CD14-positive monocyte (primary cell): ENCODE measurements around the gene SPI1. TPM values are rescaled to one million over a fixed set of nuclear protein-coding genes. Genes with fewer than 3 reads are reported as not detected.

Experiments used
- DNase-seq, 3 donors: peaks; one replicate each; pipeline ENCODE4 v3.0.0-alpha.2; 2011 to 2022
- H2AFZ ChIP-seq: 2 replicates; pipeline ENCODE4 v1.6.0; 2012; ENCODE audit warnings: mild to moderate bottlenecking, low read depth, low read length, inconsistent platforms; ENCODE audit not compliant: insufficient read depth, poor library complexity, severe bottlenecking
- H3K27ac ChIP-seq, 2 donors: 1 replicate in 1 of 2; 2 replicates in 1 of 2; pipeline ENCODE4 v1.5.1; 2012 to 2013; ENCODE audit warnings: low read length in 2 of 2, control low read depth in 1 of 2, inconsistent platforms in 1 of 2, low read depth in 1 of 2, mild to moderate bottlenecking in 1 of 2
- H3K27me3 ChIP-seq, 2 donors: one replicate each; pipeline versions ENCODE4 v1.6.0 to v1.6.1; 2011 to 2013; ENCODE audit warnings: low read length in 2 of 2; ENCODE audit not compliant: control insufficient read depth in 2 of 2, insufficient read depth in 2 of 2
- H3K36me3 ChIP-seq, 2 donors: replicated peaks in 1 of 2; 1 replicate in 1 of 2; 2 replicates in 1 of 2; pipeline versions ENCODE4 v1.5.1 to v1.6.1; 2012 to 2013; ENCODE audit warnings: low read length in 2 of 2, control low read depth in 1 of 2, inconsistent platforms in 1 of 2, mild to moderate bottlenecking in 1 of 2; ENCODE audit not compliant: insufficient read depth in 2 of 2, control insufficient read depth in 1 of 2
- H3K4me1 ChIP-seq, 2 donors: 1 replicate in 1 of 2; 2 replicates in 1 of 2; pipeline versions ENCODE4 v1.5.1 to v1.6.1; 2012 to 2013; ENCODE audit warnings: low read length in 2 of 2, control low read depth in 1 of 2, inconsistent platforms in 1 of 2, mild to moderate bottlenecking in 1 of 2, moderate library complexity in 1 of 2; ENCODE audit not compliant: insufficient read depth in 2 of 2, control insufficient read depth in 1 of 2
- H3K4me2 ChIP-seq: replicated peaks from 2 replicates; pipeline ENCODE3; 2012; ENCODE audit warnings: low read length, moderate library complexity, mild to moderate bottlenecking; ENCODE audit not compliant: poor library complexity, severe bottlenecking; ENCODE audit errors: extremely low read depth
- H3K4me3 ChIP-seq, 3 experiments: fragments of 200-600 bp in 1 of 3; sonication (generic) in 1 of 3; replicated peaks in 1 of 3; 1 replicate in 2 of 3; 2 replicates in 1 of 3; pipeline ENCODE4 v1.5.1; 2011 to 2013; ENCODE audit warnings: low read length in 3 of 3, mild to moderate bottlenecking in 3 of 3, control low read depth in 2 of 3, low read depth in 2 of 3, inconsistent platforms in 1 of 3, moderate library complexity in 1 of 3
- H3K79me2 ChIP-seq: 2 replicates; pipeline ENCODE4 v1.6.0; 2012; ENCODE audit warnings: mild to moderate bottlenecking, control low read depth, inconsistent platforms, low read length, moderate library complexity; ENCODE audit not compliant: insufficient read depth
- H3K9ac ChIP-seq: 2 replicates; pipeline ENCODE4 v1.6.0; 2017; ENCODE audit warnings: low read length, mild to moderate bottlenecking; ENCODE audit not compliant: insufficient read depth, poor library complexity, severe bottlenecking
- H3K9me3 ChIP-seq, 2 donors: replicated peaks in 1 of 2; 1 replicate in 1 of 2; 2 replicates in 1 of 2; pipeline versions ENCODE4 v1.5.1 to v1.6.1; 2012 to 2013; ENCODE audit warnings: low read length in 2 of 2, control low read depth in 1 of 2; ENCODE audit not compliant: control insufficient read depth in 1 of 2, insufficient read depth in 1 of 2
- H4K20me1 ChIP-seq: 2 replicates; pipeline ENCODE4 v1.6.0; 2012; ENCODE audit warnings: mild to moderate bottlenecking, low read length, control low read depth, moderate library complexity; ENCODE audit not compliant: insufficient read depth
- H3K27ac Mint-ChIP-seq, 7 donors: one replicate each; pipeline ENCODE4 v1.8.0; 2020; ENCODE audit warnings: mild to moderate bottlenecking in 7 of 7, mixed read lengths in 7 of 7, moderate library complexity in 6 of 7, inconsistent platforms in 2 of 7
- H3K27me3 Mint-ChIP-seq, 3 donors: one replicate each; pipeline ENCODE4 v1.8.0; 2021 to 2022; ENCODE audit warnings: low read depth in 3 of 3, mild to moderate bottlenecking in 3 of 3, mixed read lengths in 3 of 3, moderate library complexity in 3 of 3, inconsistent platforms in 1 of 3
- H3K36me3 Mint-ChIP-seq, 2 donors: one replicate each; pipeline ENCODE4 v1.8.0; 2020; ENCODE audit warnings: mixed read lengths in 2 of 2, inconsistent platforms in 1 of 2, mild to moderate bottlenecking in 1 of 2
- H3K4me1 Mint-ChIP-seq: one replicate; pipeline ENCODE4 v1.8.0; 2020; ENCODE audit warnings: mild to moderate bottlenecking, mixed read lengths
- H3K4me3 Mint-ChIP-seq, 2 donors: one replicate each; pipeline ENCODE4 v1.8.0; 2020; ENCODE audit warnings: mild to moderate bottlenecking in 2 of 2, mixed read lengths in 2 of 2, moderate library complexity in 1 of 2
- H3K9me3 Mint-ChIP-seq, 7 donors: one replicate each; pipeline ENCODE4 v1.8.0; 2020 to 2022; ENCODE audit warnings: mixed read lengths in 7 of 7, mild to moderate bottlenecking in 6 of 7, moderate library complexity in 6 of 7, inconsistent platforms in 2 of 7
- WGBS: methylation state at CpG from one replicate; pipeline ENCODE4 v1.1.5; 2013; ENCODE audit warnings: missing lambda C conversion rate; ENCODE audit not compliant: insufficient coverage; 5-methylcytosine and 5-hydroxymethylcytosine counted together
- intact Hi-C, 2 donors: fragments of 100-400 bp; cut with micrococcal nuclease; formaldehyde crosslinking; loops; one replicate each; pipeline versions ENCODE4 v1.15.0 to v1.15.1; 2023
- polyA plus RNA-seq, 3 donors: library from polyadenylated mRNA; depleted of rRNA in 1 of 3; unstranded in 2 of 3; stranded (reverse) in 1 of 3; fragments of 300-500 nt in 2 of 3; fragments of >200 nt in 1 of 3; fragmentation: Illumina TruSeq in 2 of 3; gene quantifications; 1 replicate in 2 of 3; 2 replicates in 1 of 3; pipeline ENCODE4 v1.2.3, GENCODE V29; 2012 to 2021
- TF ChIP-seq, protein P1 (sequence below): fragments of 200-600 bp; IDR thresholded peaks from one replicate; pipeline ENCODE4 v1.8.0; 2022; ENCODE audit warnings: antibody characterized with exemption, mild to moderate bottlenecking

The SPI1 gene
- polyA plus RNA-seq, 3 donors: 156 to 914 (median 223) TPM

DNA sequence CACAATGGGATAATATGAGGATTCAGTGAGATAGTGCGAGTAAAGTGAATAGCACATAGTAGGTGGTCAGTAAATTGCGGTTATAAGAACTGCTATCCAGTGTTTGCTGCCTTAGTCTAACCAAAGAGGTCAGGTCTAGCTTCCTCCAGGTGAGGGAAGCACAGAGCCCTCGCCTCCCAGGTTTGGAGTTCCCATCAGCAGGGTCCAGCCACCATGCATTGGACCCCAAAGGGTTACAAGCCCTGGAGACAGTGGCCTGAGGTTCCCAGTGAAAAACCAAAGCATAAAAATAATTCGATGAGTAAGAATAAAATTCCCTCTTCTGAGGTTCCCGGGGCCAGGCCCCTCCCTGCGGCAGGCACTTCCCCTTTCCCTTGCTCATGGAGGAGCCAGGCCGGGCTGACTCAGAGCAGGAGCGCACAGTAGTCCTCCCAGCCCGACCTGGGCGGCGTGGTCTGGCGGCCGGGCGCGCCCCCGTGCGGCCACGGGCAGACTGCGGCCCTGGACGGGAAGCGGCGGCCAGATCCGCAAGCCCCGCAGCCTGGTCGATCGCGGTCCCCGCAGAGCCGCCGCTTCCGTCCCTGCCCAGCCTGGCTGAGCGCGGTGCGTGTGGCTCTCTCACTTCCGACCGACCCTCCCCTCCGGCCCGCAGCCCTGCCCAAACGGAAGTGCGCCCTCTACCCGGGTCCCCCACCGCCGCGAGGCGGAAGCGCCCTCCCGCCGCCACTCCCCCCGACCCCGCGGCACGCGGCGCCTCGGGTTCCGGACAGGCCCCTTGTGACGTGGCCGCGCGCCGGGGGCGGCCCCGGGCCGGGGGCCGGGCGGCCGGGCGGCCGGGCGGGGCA, 29.6 kb upstream of the SPI1 start, which contains the start of gene SLC39A13:
Gene SLC39A13, plus strand, starts transcription at position 845 of the 845 bp plus-strand sequence. CDS start 1,505 bp downstream, outside the sequence.
- Histone ChIP-seq H3K79me2 (peaks cover 28% of the 10 kb centered on the region), H3K36me3 (no peaks in the 10 kb centered on the region), H3K9me3 (no peaks in the 10 kb centered on the region), H2AFZ (peak within 1 kb of the TSS; percentile 90), H3K4me3 (peak within 1 kb of the TSS; percentile 39 to 79 (median 50)), H3K9ac (peak within 1 kb of the TSS; percentile 75), H3K27me3 (no peaks in the 10 kb centered on the region), H4K20me1 (peaks cover 8% of the 10 kb centered on the region), H3K4me2 (peak within 1 kb of the TSS; percentile 89), H3K27ac (peak within 1 kb of the TSS; percentile 94 to 100), H3K4me1 (peaks cover 36 to 50% of the 10 kb centered on the region in 2 donors)
- intact Hi-C loops: loop anchor here (1.0 kb wide), 2 partner anchors 18 to 34 kb away; partner anchors contain the start of gene PSMC3 (in 1 of the 2)
- peak within 1 kb of the TSS; percentile 88 to 91 for H3K4me3 Mint-ChIP-seq
- peaks cover 33% of the 10 kb centered on the region for H3K4me1 Mint-ChIP-seq
- TF ChIP-seq, protein P1, sequence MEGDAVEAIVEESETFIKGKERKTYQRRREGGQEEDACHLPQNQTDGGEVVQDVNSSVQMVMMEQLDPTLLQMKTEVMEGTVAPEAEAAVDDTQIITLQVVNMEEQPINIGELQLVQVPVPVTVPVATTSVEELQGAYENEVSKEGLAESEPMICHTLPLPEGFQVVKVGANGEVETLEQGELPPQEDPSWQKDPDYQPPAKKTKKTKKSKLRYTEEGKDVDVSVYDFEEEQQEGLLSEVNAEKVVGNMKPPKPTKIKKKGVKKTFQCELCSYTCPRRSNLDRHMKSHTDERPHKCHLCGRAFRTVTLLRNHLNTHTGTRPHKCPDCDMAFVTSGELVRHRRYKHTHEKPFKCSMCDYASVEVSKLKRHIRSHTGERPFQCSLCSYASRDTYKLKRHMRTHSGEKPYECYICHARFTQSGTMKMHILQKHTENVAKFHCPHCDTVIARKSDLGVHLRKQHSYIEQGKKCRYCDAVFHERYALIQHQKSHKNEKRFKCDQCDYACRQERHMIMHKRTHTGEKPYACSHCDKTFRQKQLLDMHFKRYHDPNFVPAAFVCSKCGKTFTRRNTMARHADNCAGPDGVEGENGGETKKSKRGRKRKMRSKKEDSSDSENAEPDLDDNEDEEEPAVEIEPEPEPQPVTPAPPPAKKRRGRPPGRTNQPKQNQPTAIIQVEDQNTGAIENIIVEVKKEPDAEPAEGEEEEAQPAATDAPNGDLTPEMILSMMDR: peak; percentile 99
- no peaks in the 10 kb centered on the region for H3K36me3 Mint-ChIP-seq
- peak; percentile 97 to 99 (median 98) for DNase-seq
- WGBS: under 1% methylated on average over 69 of the region's 70 CpGs
- H3K27ac Mint-ChIP-seq: peak within 1 kb of the TSS; percentile 98 to 100 (median 98)
- H3K9me3 Mint-ChIP-seq: no peaks in the 10 kb centered on the region
- H3K27me3 Mint-ChIP-seq: peaks cover 0 to 1% (median under 1%) of the 10 kb centered on the region in 3 donors

DNA sequence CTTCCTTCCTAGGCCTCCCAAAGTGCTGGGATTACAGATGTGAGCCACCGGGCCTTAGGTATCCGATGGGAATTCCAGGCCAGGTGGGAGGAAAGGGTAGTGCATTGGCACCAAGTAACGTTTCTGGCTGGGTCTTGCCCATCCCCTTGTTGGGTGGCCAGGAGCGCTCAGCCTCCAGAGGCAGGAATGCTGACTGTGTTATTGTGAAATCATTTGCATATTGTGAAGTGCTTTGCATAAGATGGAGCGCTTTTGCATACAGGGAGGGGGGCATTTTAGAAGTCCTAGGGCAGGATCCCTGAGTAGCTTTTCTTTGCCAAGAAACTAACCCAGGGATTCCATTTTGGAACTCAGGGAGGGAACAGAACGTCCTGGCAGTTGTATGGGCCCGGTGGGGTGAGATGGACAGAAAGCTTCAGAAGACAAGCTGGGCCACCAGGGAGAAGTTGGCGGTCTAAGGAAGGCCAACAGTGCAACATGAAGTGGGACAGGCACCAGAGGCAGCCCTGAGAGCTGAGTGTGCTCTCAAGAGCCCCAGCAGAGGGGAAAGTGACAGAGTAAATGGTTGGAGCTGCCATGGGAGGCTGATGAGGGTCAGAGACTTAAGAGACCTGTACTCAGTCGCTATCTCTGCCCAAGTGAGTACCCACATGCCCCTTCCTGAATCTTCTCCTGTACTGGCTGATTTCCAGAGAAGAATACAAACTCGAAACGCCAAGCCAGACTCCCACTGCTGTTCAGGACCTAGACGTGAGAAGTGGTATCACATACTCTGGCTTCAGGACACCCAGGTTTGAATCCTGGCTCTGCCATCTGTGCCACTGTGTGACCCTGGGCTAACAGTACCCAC, 28.8 kb upstream of the SPI1 start:
- WGBS: 22% methylated on average over 12 of the region's 12 CpGs
- Histone ChIP-seq H3K4me1 (peaks cover 40 to 55% of the 10 kb centered on the region in 2 donors), H3K27ac (peak overlapping the region; percentile 94 to 100), H3K79me2 (peaks cover 31% of the 10 kb centered on the region), H3K4me2 (peak overlapping the region; percentile 86), H3K9me3 (no peaks in the 10 kb centered on the region), H3K36me3 (no peaks in the 10 kb centered on the region), H3K4me3 (peak overlapping the region; percentile 39 to 79 (median 45)), H4K20me1 (peaks cover 4% of the 10 kb centered on the region), H3K9ac (peak overlapping the region; percentile 75), H2AFZ (peak overlapping the region; percentile 58), H3K27me3 (no peaks in the 10 kb centered on the region)
- H3K36me3 Mint-ChIP-seq: no peaks in the 10 kb centered on the region
- peaks cover 0 to 2% (median 1%) of the 10 kb centered on the region in 3 donors for H3K27me3 Mint-ChIP-seq
- no peaks in the 10 kb centered on the region for H3K9me3 Mint-ChIP-seq
- DNase-seq: peak; percentile 54 to 80 (median 80)
- TF ChIP-seq, protein P1: no peak
- peak overlapping the region; percentile 98 to 100 (median 98) for H3K27ac Mint-ChIP-seq
- H3K4me3 Mint-ChIP-seq: peak overlapping the region; percentile 81 to 91
- intact Hi-C loops: no loop called here
- H3K4me1 Mint-ChIP-seq: peaks cover 37% of the 10 kb centered on the region
